PC-3 (cell line): ENCODE data around the gene UBE2R2. TPM values are rescaled to one million over a fixed set of nuclear protein-coding genes. Genes with fewer than 3 reads are reported as not detected.

Experiments
- ATAC-seq: fragments of 200-7000 bp; cut with Tn5 transposase; 2 replicates; pipeline ENCODE4 v1.9.1; 2020; ENCODE audit warnings: mild to moderate bottlenecking, moderate library complexity
- BruUV-seq: library from RNA; stranded (reverse); fragments of 400-500 nt; replicated peaks from 2 replicates; lab custom pipeline; 2021; lab: Mats Ljungman, UMichigan
- CTCF ChIA-PET: fragments of 300-600 bp; sonication (Branson Sonifier 250); formaldehyde crosslinking; loops from one replicate; lab custom pipeline; 2022; ENCODE audit warnings: antibody characterized with exemption; lab: Charles Lee
- POLR2A ChIA-PET: fragments of 300-600 bp; sonication (Branson Sonifier 250); formaldehyde crosslinking; loops from one replicate; lab custom pipeline; 2022; ENCODE audit warnings: antibody characterized with exemption; ENCODE audit not compliant: unreplicated experiment; lab: Charles Lee
- DNase-seq: peaks from one replicate; pipeline ENCODE4 v3.0.0-alpha.2; 2015
- H2AFZ ChIP-seq: fragments of 300-600 bp; sonication (generic); 2 replicates; pipeline ENCODE4 v1.6.0; 2016; ENCODE audit warnings: antibody characterized with exemption, low read length
- H3F3A ChIP-seq: fragments of 300-600 bp; sonication (generic); one replicate; pipeline ENCODE4 v1.6.0; 2017; ENCODE audit warnings: antibody characterized with exemption, low read length, control low read depth, mild to moderate bottlenecking; ENCODE audit not compliant: unreplicated experiment
- H3K27ac ChIP-seq: fragments of 300-600 bp; sonication (generic); 2 replicates; pipeline ENCODE4 v1.5.1; 2016; ENCODE audit warnings: mild to moderate bottlenecking, low read length
- H3K27me3 ChIP-seq: fragments of 300-600 bp; sonication (generic); 2 replicates; pipeline ENCODE4 v1.6.1; 2016; ENCODE audit warnings: low read length, mixed read lengths
- H3K36me3 ChIP-seq: fragments of 300-600 bp; sonication (generic); 2 replicates; pipeline ENCODE4 v1.6.1; 2016; ENCODE audit warnings: low read depth, mixed run types, low read length, mixed read lengths
- H3K4me1 ChIP-seq: fragments of 300-600 bp; sonication (generic); 2 replicates; pipeline ENCODE4 v1.5.1; 2016; ENCODE audit warnings: low read length; ENCODE audit not compliant: insufficient read depth
- H3K4me2 ChIP-seq: fragments of 300-600 bp; sonication (generic); 2 replicates; pipeline ENCODE4 v1.6.0; 2016; ENCODE audit warnings: low read length
- H3K4me3 ChIP-seq: fragments of 300-600 bp; sonication (generic); 2 replicates; pipeline ENCODE4 v1.5.1; 2016; ENCODE audit warnings: mild to moderate bottlenecking, low read length, mixed read lengths
- H3K79me2 ChIP-seq: fragments of 300-600 bp; sonication (generic); 2 replicates; pipeline ENCODE4 v1.6.1; 2017; ENCODE audit warnings: low read length, mixed read lengths
- H3K9ac ChIP-seq: fragments of 300-600 bp; sonication (generic); 2 replicates; pipeline ENCODE4 v1.6.0; 2016; ENCODE audit warnings: mild to moderate bottlenecking, low read length
- H3K9me2 ChIP-seq: fragments of 300-600 bp; sonication (generic); replicated peaks from 2 replicates; pipeline ENCODE4 v1.6.1; 2016; ENCODE audit warnings: mixed run types, low read length, mixed read lengths
- H3K9me3 ChIP-seq: fragments of 300-600 bp; sonication (generic); 2 replicates; pipeline ENCODE4 v1.6.1; 2016; ENCODE audit warnings: low read length, mixed read lengths
- H4K20me1 ChIP-seq: fragments of 300-600 bp; sonication (generic); 2 replicates; pipeline ENCODE4 v1.6.1; 2016; ENCODE audit warnings: low read length, mixed read lengths
- EZH2 ChIP-seq: fragments of 300-600 bp; sonication (generic); IDR thresholded peaks from one replicate; pipeline ENCODE4 v1.6.1; 2017; ENCODE audit warnings: antibody characterized with exemption, mild to moderate bottlenecking, low read length; ENCODE audit not compliant: unreplicated experiment
- EZH2phosphoT487 ChIP-seq: fragments of 300-600 bp; sonication (generic); IDR thresholded peaks from 2 replicates; pipeline ENCODE4 v1.6.1; 2018; ENCODE audit warnings: mild to moderate bottlenecking, antibody characterized with exemption, low read length, borderline replicate concordance
- intact Hi-C: fragments of 100-400 bp; cut with micrococcal nuclease; formaldehyde crosslinking; loops from 2 replicates; pipeline ENCODE4 v1.9.0; 2023
- total RNA-seq: library from RNA; depleted of rRNA; stranded (reverse); fragments of >200 nt; gene quantifications from 2 replicates; pipeline ENCODE4 v1.2.3, GENCODE V29; 2014
- TF ChIP-seq, protein P1 (sequence below): fragments of 300-600 bp; sonication (generic); conservative IDR thresholded peaks from 2 replicates; pipeline ENCODE4 v1.5.1; 2017; ENCODE audit warnings: antibody characterized with exemption, low read depth, mild to moderate bottlenecking, low read length

UBE2R2 gene
- total RNA-seq, 1 experiment from 2014 or later, result 18.4 TPM

DNA sequence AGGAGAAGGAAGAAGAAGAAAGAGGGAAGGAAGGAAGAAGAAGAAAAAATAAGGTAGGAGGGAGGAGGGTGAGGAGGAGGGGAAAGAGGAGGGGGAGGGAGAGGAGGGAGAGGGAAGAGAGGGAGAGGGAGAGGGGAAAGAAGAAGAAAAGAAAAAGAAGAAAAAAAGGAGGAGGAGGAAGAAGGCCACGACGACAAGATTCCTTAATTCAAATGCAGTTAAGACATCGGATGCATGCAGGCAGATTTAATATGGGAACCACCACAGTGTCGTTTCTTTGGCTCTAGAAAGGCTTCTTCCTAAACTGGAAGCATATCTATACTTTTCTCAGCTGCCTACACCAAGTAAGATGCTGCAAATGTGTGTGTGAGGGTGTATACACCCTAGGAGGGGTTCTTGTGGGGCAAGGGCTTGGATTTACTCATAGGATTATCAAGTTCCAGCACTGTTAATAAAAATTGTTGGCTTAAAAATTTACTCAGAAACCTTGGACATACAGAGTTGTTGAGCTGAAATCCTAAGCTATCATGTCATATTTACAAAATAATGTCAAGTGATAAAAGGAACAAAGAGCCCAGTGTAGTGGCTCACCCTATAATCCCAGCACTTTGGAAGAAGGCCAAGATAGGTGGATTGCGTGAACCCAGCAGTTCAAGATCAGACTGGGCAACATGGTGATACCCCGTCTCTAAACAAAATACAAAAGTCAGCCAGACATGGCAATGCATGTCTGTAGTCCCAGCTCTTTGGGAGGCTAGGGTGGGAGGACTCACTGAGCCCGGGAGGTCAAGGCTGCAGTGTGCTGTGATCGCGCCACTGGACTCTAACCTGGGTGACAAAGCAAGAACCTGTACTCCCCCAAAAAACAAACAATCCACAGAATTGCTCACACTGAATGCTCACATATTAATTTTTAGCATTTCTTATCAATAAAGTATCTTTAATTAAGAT, 123.2 kb downstream of the UBE2R2 start:
- H3K27me3 ChIP-seq, result no peaks in the 10 kb centered on the region
- no peaks in the 10 kb centered on the region for H3K79me2 ChIP-seq
- H3K4me2 ChIP-seq, result no peak overlapping the region
- H3K4me3 ChIP-seq, result no peak overlapping the region
- no peaks in the 10 kb centered on the region for H3K9me3 ChIP-seq
- ATAC-seq (peak; percentile 79), DNase-seq (peak; percentile 71)
- no peak overlapping the region for H2AFZ ChIP-seq
- no peak overlapping the region for H3K9ac ChIP-seq
- no peaks in the 10 kb centered on the region for H3F3A ChIP-seq
- peak overlapping the region; percentile 62 for H3K27ac ChIP-seq
- H4K20me1 ChIP-seq, result no peaks in the 10 kb centered on the region
- ChIA-PET CTCF (no interaction called here), POLR2A (interaction anchor here (0.6 kb wide), 2 partner anchors 75 to 439 kb away, joined by 3 read pairs; no protein-coding TSS in a partner anchor)
- no peaks in the 10 kb centered on the region for H3K9me2 ChIP-seq
- TF ChIP-seq, protein P1, sequence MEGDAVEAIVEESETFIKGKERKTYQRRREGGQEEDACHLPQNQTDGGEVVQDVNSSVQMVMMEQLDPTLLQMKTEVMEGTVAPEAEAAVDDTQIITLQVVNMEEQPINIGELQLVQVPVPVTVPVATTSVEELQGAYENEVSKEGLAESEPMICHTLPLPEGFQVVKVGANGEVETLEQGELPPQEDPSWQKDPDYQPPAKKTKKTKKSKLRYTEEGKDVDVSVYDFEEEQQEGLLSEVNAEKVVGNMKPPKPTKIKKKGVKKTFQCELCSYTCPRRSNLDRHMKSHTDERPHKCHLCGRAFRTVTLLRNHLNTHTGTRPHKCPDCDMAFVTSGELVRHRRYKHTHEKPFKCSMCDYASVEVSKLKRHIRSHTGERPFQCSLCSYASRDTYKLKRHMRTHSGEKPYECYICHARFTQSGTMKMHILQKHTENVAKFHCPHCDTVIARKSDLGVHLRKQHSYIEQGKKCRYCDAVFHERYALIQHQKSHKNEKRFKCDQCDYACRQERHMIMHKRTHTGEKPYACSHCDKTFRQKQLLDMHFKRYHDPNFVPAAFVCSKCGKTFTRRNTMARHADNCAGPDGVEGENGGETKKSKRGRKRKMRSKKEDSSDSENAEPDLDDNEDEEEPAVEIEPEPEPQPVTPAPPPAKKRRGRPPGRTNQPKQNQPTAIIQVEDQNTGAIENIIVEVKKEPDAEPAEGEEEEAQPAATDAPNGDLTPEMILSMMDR, result no peak
- TF ChIP-seq EZH2phosphoT487 (no peak), EZH2 (no peak)
- intact Hi-C loops, result no loop called here
- BruUV-seq, result no TSS peak
- peaks cover 25% of the 10 kb centered on the region for H3K4me1 ChIP-seq
- peaks cover 24% of the 10 kb centered on the region for H3K36me3 ChIP-seq

DNA sequence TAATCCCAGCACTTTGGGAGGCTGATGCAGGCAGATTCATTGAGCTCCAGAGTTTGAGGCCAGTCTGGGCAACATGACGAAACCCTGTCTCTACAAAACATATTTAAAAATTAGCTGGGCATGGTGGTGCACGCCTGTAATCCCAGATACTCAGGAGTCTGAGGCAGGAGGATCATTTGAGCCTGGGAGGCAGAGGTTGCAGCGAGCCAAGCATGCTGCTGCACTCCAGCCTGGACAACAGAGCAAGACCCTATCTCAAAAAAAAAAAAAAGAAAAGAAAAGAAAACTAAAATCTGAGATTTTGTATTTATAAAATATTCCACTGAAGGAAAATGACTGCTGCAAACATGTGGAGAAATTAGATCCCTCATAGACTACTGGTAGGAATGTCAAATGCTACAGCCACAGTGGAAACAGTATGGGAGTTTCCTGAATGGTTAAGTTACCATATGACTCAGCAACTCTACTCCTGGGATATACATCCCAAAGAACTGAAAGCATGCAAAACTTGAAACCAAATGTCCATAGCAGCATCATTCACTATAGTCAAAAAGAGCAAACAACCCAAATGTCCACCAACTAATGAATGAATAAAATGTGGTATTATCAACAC, 125.6 kb downstream of the UBE2R2 start:
- TF ChIP-seq, protein P1, result peak; percentile 35; the same call in 1 of the 2 replicates
- TF ChIP-seq EZH2phosphoT487, result no peak
- no peak for TF ChIP-seq EZH2
- ATAC-seq (peak; percentile 44), DNase-seq (peak; percentile 71)
- Histone ChIP-seq H3K9me3 (no peaks in the 10 kb centered on the region), H3K79me2 (peaks cover 3% of the 10 kb centered on the region; the same call in 1 of the 2 replicates), H3K9me2 (no peaks in the 10 kb centered on the region), H4K20me1 (0 out of 2 replicates have a peak, but pooled peaks cover 5% of the 10 kb centered on the region), H2AFZ (no peak overlapping the region), H3F3A (peaks cover 3% of the 10 kb centered on the region), H3K9ac (no peak overlapping the region), H3K36me3 (peaks cover 32% of the 10 kb centered on the region), H3K27me3 (no peaks in the 10 kb centered on the region), H3K4me3 (no peak overlapping the region), H3K4me1 (peaks cover 43% of the 10 kb centered on the region), H3K27ac (peak overlapping the region; percentile 67), H3K4me2 (peak overlapping the region; percentile 8; the same call in 1 of the 2 replicates)
- intact Hi-C loops, result no loop called here
- CTCF ChIA-PET, result no interaction called here
- POLR2A ChIA-PET, result no interaction called here
- BruUV-seq, result no TSS peak
